ENCODE results near the gene ANKRD39. TPM values are rescaled to one million over a fixed set of nuclear protein-coding genes. Genes with fewer than 3 reads are reported as not detected.

The ANKRD39 gene
- total RNA-seq, 1 donor from 2014 or later, result 7.8 TPM

DNA sequence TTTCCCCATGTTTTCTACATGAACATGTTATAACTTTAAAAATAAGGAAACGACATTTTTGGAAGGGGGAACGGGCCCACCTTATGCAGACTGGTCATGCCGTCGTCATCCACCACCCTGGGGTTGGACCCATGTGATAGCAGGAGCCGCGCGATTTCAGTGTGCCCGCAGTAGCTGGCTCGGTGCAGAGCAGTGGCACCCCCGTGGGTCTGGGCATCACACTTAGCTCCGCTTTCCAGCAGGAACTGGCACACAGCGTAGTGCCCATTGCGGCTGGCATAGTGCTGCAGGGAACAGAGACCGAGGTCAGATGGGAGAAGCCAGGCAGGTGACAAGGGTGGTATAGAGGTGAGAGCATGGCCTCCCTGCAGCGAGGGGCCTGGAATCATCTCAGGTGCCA lies 4.5 kb downstream of the ANKRD39 start:
- ATAC-seq, result no peak

DNA sequence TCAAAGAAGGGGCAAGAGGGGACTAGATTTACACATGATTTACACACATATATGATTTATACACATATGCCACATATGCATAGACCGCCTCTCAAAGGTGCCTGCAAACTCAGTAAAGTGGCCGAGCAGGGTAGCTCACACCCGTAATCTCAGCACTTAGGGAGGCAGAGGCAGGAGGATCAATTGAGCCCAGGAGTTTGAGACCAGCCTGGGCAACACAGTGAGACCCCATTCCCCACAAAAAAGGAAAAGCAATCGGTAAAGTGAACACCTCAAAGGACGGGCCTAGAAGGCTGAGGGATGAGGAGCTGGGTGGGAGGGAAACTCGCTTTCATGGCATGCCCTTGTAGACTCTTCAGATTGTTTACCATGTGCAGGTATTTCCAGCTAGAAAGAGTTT lies 5.1 kb downstream of the ANKRD39 start:
- ATAC-seq, result no peak

- no peak for ATAC-seq
Measured at GRCh38 chr2:96848264-96848663, 9.6 kb downstream of the ANKRD39 start.

- ATAC-seq, result no peak
Measured at GRCh38 chr2:96847586-96847985, 10.2 kb downstream of the ANKRD39 start.

DNA sequence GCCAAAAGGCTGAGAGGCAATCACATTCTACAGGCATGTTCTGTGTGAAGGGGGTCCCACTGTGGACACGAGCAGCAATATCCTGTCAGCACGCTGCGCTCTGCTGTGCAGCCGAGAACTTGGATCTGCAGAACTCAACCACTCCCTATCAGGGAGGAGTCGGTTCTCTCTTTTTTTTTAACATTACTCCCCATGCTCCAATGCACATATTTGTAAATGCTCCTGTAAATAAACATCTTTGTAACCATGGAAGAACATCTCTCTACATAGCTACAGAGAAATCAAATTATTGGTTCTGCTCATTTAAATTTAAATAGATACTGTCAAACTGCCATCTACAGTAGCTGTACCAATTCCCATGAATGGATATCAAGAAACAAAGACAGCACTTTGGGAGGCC lies 11.0 kb downstream of the ANKRD39 start:
- no peak for ATAC-seq

- no peak for ATAC-seq
Measured at GRCh38 chr2:96844405-96844808, 13.4 kb downstream of the ANKRD39 start.

- no peak for ATAC-seq
Measured at GRCh38 chr2:96843538-96844268, 14.1 kb downstream of the ANKRD39 start, which contains the start of gene ANKRD23. TSS of gene ANKRD23 (minus strand) at chr2:96844021. CDS start at chr2:96843992, 29 bp downstream.

DNA sequence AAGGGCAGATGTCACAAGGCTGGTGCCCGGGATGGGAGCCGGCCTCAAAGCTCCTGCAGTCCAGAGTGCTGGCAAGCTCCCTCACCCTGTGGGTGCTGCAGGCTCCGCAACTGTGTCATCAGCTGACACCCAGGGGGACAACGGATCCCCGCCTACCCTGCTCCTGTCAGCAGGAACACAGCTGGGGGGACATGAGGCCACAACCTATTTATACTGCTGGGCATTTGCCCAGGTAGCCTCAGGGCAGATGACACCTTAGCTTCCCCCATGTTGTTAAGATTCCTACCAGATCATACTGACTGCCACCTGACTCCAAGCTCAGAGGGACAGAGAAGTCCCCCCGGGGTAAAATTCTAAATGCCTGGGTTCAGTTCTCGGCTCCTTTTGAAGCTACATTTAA lies 15.2 kb downstream of the ANKRD39 start:
- no peak for ATAC-seq

GRCh38 chr2:96841701-96842495 lies 15.9 kb downstream of the ANKRD39 start:
- ATAC-seq, result no peak

GRCh38 chr2:96839875-96840850 lies 17.7 kb downstream of the ANKRD39 start:
- ATAC-seq, result peak; percentile 6

DNA sequence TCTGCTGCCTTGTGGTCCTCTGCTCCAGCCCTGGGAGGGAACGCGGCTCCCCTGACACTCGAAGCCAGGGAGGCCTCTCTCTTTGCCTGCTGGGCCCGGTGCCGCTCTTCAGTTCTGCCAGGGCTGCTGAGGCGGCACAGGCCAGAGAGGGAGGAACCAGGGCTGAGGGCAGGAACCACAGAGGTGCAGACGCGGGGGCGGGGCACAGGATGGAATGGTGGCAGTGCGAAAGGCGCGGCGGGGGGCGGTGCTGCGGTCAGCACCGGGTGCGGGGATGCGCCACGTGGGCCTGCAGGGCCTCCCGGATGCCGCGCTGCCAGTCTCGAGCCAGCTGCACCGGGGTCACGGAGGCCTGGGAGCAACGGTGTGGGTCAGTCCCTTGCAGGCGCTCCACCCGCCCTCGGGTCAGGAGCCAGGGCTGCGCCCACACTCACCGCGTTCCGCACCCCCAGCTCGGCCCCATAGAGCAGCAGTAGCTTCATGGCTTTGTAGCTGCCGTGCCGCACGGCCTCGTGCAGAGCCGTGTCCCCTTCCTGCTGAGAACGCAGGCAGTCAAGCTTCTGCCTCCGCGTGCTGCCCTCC lies 18.4 kb downstream of the ANKRD39 start:
- peak; percentile 77 for ATAC-seq

GRCh38 chr2:96838345-96839292 lies 19.2 kb downstream of the ANKRD39 start:
- peak; percentile 6 for ATAC-seq

GRCh38 chr2:96837575-96837974 lies 20.2 kb downstream of the ANKRD39 start:
- no peak for ATAC-seq

DNA sequence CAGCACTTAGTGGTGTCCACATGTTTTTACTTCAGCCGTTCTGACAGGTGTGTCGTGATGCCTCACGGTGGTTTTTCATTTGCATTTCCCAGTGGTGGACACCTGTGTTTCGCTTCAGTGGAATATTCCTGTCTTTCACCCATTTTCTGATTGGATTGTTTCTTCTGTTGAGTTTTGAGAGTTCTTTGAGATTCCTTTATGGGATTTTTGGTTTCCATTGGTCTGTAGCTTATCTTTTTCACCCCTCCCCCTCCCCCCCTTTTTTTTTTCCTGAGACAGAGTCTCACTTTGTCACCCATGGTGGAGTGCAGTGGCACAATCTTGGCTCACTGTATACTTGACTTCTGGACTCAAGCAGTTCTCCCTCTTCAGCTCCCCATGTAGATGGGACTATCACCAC lies 22.0 kb downstream of the ANKRD39 start:
- ATAC-seq, result no peak

- ATAC-seq, result peak; percentile 41
Measured at GRCh38 chr2:96832754-96833507, 24.9 kb downstream of the ANKRD39 start.

- ATAC-seq, result no peak
Measured at GRCh38 chr2:96832408-96832753, 25.4 kb downstream of the ANKRD39 start.

GRCh38 chr2:96831679-96832078 lies 26.1 kb downstream of the ANKRD39 start:
- ATAC-seq, result no peak

GRCh38 chr2:96830044-96830562 lies 27.7 kb downstream of the ANKRD39 start:
- no peak for ATAC-seq

DNA sequence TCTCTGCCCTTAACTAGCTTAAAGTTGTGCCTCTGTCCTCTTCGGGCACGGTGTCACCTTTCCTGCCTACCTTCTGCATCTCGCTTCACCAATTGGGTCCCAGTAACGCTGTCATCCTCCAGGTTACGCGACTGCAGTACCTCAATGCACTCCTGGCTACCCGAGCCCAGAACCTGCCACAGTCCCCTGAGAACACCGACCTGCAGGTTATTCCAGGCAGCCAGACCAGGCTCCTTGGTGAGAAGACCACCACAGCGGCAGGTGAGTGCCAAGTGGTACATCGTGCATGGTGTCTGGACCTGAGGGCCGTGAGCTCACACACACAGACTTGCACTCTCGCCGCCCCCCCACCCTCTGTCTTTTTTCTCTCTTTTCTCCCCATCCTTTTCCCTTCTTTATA lies 28.9 kb downstream of the ANKRD39 start:
- ATAC-seq, result no peak

- no peak for ATAC-seq
Measured at GRCh38 chr2:96828436-96828835, 29.4 kb downstream of the ANKRD39 start.

All from esophagus mucosa (tissue), 1 donor.